ENCODE data around the gene GMEB2.
A peak's percentile ranks its signal among the peaks of the same experiment; 100 is the strongest.

Gene GMEB2

GRCh38 chr20:63557481-63557891 lies 69.4 kb downstream of the GMEB2 start:
- Mint-ChIP-seq H3K4me3 (no peak overlapping the region), H3K4me1 (peaks cover 15% of the 10 kb centered on the region), H3K36me3 (peaks cover 6% of the 10 kb centered on the region), H3K27ac (no peak overlapping the region), H3K9me3 (peaks cover 2% of the 10 kb centered on the region), H3K27me3 (no peaks in the 10 kb centered on the region)
- no peak for ATAC-seq (ENCODE audit: low read depth)
- no peak for DNase-seq (ENCODE audit: low spot score in 2 of 2)

- Mint-ChIP-seq H3K27me3 (no peaks in the 10 kb centered on the region), H3K27ac (peak overlapping the region; percentile 52), H3K4me3 (no peak overlapping the region), H3K4me1 (peaks cover 16% of the 10 kb centered on the region), H3K36me3 (peaks cover 6% of the 10 kb centered on the region), H3K9me3 (peaks cover 2% of the 10 kb centered on the region)
- DNase-seq (ENCODE audit: low spot score in 2 of 2) (no peak), ATAC-seq (ENCODE audit: low read depth) (no peak)
Measured at GRCh38 chr20:63556873-63557478, 69.9 kb downstream of the GMEB2 start.

- Mint-ChIP-seq H3K9me3 (peaks cover 2% of the 10 kb centered on the region), H3K36me3 (peaks cover 6% of the 10 kb centered on the region), H3K4me3 (no peak overlapping the region), H3K27ac (no peak overlapping the region), H3K4me1 (peaks cover 19% of the 10 kb centered on the region), H3K27me3 (no peaks in the 10 kb centered on the region)
- ATAC-seq (ENCODE audit: low read depth) (no peak), DNase-seq (ENCODE audit: low spot score in 2 of 2) (no peak)
Measured at GRCh38 chr20:63555661-63556381, 71.1 kb downstream of the GMEB2 start.

GRCh38 chr20:63554361-63555278 lies 72.3 kb downstream of the GMEB2 start:
- peak; percentile 63 to 77 for DNase-seq (ENCODE audit: low spot score in 2 of 2)
- Mint-ChIP-seq H3K27ac (peak overlapping the region; percentile 92), H3K4me1 (peaks cover 24% of the 10 kb centered on the region), H3K9me3 (peaks cover 2% of the 10 kb centered on the region), H3K27me3 (peaks cover 4% of the 10 kb centered on the region), H3K36me3 (peaks cover 2% of the 10 kb centered on the region), H3K4me3 (peak overlapping the region; percentile 84)
- ATAC-seq (ENCODE audit: low read depth), result peak; percentile 37

GRCh38 chr20:63553933-63554290 lies 73.0 kb downstream of the GMEB2 start, which contains the start of gene FNDC11:
TSS of gene FNDC11 (plus strand) at chr20:63554159. CDS start at chr20:63555664, 1,505 bp downstream.
- Mint-ChIP-seq H3K36me3 (no peaks in the 10 kb centered on the region), H3K9me3 (no peaks in the 10 kb centered on the region), H3K27ac (peak within 1 kb of the TSS; percentile 92), H3K27me3 (peaks cover 8% of the 10 kb centered on the region), H3K4me3 (peak within 1 kb of the TSS; percentile 84), H3K4me1 (peaks cover 26% of the 10 kb centered on the region)
- ATAC-seq (ENCODE audit: low read depth), result peak; percentile 46
- DNase-seq (ENCODE audit: low spot score in 2 of 2), result peak in 1 of 2 donors; percentile 74

GRCh38 chr20:63553251-63553932 lies 73.5 kb downstream of the GMEB2 start:
- peak overlapping the region; percentile 92 for H3K27ac Mint-ChIP-seq
- peaks cover 10% of the 10 kb centered on the region for H3K27me3 Mint-ChIP-seq
- peaks cover 28% of the 10 kb centered on the region for H3K4me1 Mint-ChIP-seq

GRCh38 chr20:63552481-63553249 lies 74.2 kb downstream of the GMEB2 start:
- H3K4me1 Mint-ChIP-seq, result peaks cover 28% of the 10 kb centered on the region
- peaks cover 10% of the 10 kb centered on the region for H3K27me3 Mint-ChIP-seq
- H3K27ac Mint-ChIP-seq, result peak overlapping the region; percentile 92

More at GRCh38 chr20:63553251-63553932, 73.5 kb downstream of the GMEB2 start:
- ATAC-seq (ENCODE audit: low read depth), result peak; percentile 48
- Mint-ChIP-seq H3K9me3 (no peaks in the 10 kb centered on the region), H3K36me3 (no peaks in the 10 kb centered on the region), H3K4me3 (peak overlapping the region; percentile 84)
- peak; percentile 92 to 97 for DNase-seq (ENCODE audit: low spot score in 2 of 2)

GRCh38 chr20:63551068-63551467 lies 75.8 kb downstream of the GMEB2 start:
- Mint-ChIP-seq H3K27ac (no peak overlapping the region), H3K4me1 (peaks cover 28% of the 10 kb centered on the region), H3K27me3 (peaks cover 12% of the 10 kb centered on the region), H3K36me3 (no peaks in the 10 kb centered on the region), H3K9me3 (no peaks in the 10 kb centered on the region), H3K4me3 (no peak overlapping the region)
- ATAC-seq (ENCODE audit: low read depth) (no peak), DNase-seq (ENCODE audit: low spot score in 2 of 2) (no peak)

More at GRCh38 chr20:63552481-63553249, 74.2 kb downstream of the GMEB2 start:
- no peaks in the 10 kb centered on the region for H3K9me3 Mint-ChIP-seq
- H3K36me3 Mint-ChIP-seq, result no peaks in the 10 kb centered on the region
- DNase-seq (ENCODE audit: low spot score in 2 of 2), result peak in 1 of 2 donors; percentile 70
- ATAC-seq (ENCODE audit: low read depth), result peak; percentile 56
- peak overlapping the region; percentile 84 for H3K4me3 Mint-ChIP-seq

GRCh38 chr20:63549679-63550282 lies 77.1 kb downstream of the GMEB2 start:
- H3K27ac Mint-ChIP-seq, result no peak overlapping the region
- ATAC-seq (ENCODE audit: low read depth) (no peak), DNase-seq (ENCODE audit: low spot score in 2 of 2) (no peak)
- H3K4me1 Mint-ChIP-seq, result peaks cover 37% of the 10 kb centered on the region
- no peaks in the 10 kb centered on the region for H3K9me3 Mint-ChIP-seq
- no peak overlapping the region for H3K4me3 Mint-ChIP-seq
- H3K36me3 Mint-ChIP-seq, result no peaks in the 10 kb centered on the region
- peaks cover 12% of the 10 kb centered on the region for H3K27me3 Mint-ChIP-seq

GRCh38 chr20:63549019-63549418 lies 77.9 kb downstream of the GMEB2 start:
- H3K36me3 Mint-ChIP-seq, result no peaks in the 10 kb centered on the region
- H3K27me3 Mint-ChIP-seq, result peaks cover 12% of the 10 kb centered on the region
- no peaks in the 10 kb centered on the region for H3K9me3 Mint-ChIP-seq
- no peak overlapping the region for H3K4me3 Mint-ChIP-seq
- no peak for ATAC-seq (ENCODE audit: low read depth)
- H3K27ac Mint-ChIP-seq, result no peak overlapping the region
- H3K4me1 Mint-ChIP-seq, result peaks cover 40% of the 10 kb centered on the region
- no peak for DNase-seq (ENCODE audit: low spot score in 2 of 2)

GRCh38 chr20:63548542-63548941 lies 78.4 kb downstream of the GMEB2 start:
- Mint-ChIP-seq H3K36me3 (no peaks in the 10 kb centered on the region), H3K4me3 (no peak overlapping the region), H3K27me3 (peaks cover 15% of the 10 kb centered on the region), H3K27ac (no peak overlapping the region), H3K4me1 (peaks cover 44% of the 10 kb centered on the region), H3K9me3 (no peaks in the 10 kb centered on the region)
- ATAC-seq (ENCODE audit: low read depth) (no peak), DNase-seq (ENCODE audit: low spot score in 2 of 2) (no peak)

GRCh38 chr20:63547725-63548480 lies 79.0 kb downstream of the GMEB2 start, which contains the start of gene SRMS:
TSS of gene SRMS (minus strand) at chr20:63547749. CDS start at chr20:63547463, 286 bp downstream.
- H3K27ac Mint-ChIP-seq, result no peak within 1 kb of the TSS
- H3K9me3 Mint-ChIP-seq, result no peaks in the 10 kb centered on the region
- H3K4me3 Mint-ChIP-seq, result no peak within 1 kb of the TSS
- peaks cover 15% of the 10 kb centered on the region for H3K27me3 Mint-ChIP-seq
- no peak for ATAC-seq (ENCODE audit: low read depth)
- H3K4me1 Mint-ChIP-seq, result peaks cover 44% of the 10 kb centered on the region
- H3K36me3 Mint-ChIP-seq, result no peaks in the 10 kb centered on the region
- DNase-seq (ENCODE audit: low spot score in 2 of 2), result no peak
